NCI-H345 (cell line): Measurements from ENCODE around the gene IFNA8.
"Not testable (repeated sequence)": the region's sequence is repeated elsewhere in the genome, so short reads cannot be mapped to it uniquely, and the experiment has no call there.

Source experiments
- DNase-seq: peaks from one replicate; lab custom pipeline; 2025; lab: John Stamatoyannopoulos, UW

IFNA8 gene

DNA sequence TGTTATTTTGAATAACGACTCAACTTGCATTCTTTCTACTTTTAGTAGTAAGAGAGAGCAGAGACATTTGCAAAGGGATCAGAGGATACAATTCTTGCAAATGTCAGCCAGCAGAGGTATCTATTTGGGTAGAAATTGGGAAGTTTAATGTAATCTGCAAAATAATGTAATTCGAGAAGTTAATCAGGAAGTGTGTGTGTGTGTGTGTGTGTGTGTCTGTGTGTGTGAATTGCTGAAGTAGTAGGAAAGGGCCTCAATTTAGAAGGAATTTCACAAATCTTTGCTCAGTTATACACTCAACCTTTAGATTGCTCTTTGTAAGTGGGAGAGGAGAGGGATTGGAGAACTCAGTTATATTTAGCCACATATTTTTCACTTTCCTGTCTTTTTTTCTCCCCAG, 20.3 kb downstream of the IFNA8 start:
- no peak for DNase-seq

DNA sequence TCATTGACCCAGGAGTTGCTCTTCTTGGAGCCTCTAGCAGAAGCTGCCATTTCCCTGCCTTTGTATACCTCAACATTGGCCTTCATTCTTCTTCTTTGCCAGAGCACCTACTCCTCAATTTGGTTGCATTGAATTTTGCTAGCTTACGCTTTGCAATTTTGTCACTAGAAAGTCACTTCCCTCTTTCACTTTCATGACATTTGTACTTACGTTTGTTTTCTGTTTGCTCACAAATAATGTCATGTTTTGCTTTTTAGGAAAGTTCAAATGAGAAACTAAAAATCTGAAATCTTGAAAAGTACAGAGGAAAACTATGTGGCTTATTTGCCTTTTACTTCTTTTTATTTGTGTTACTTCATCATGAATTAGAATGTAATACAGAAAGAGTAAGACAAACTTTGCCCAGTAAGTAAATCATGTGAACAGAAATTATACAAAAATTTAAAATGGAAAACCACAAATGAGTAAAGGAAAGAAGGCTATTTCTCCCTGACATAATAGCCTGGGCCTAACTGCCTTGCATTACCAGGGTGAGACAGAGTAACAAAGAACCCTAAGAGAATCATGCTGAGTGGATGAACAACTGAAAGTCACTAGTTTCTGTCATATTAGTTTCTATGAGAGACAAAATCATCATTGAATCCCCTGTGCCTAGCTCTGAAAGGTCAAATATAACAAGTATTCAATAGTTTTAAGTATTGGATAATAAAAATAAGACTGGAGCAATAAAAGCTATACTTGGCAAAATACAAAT, 23.9 kb downstream of the IFNA8 start:
- no peak for DNase-seq

DNA sequence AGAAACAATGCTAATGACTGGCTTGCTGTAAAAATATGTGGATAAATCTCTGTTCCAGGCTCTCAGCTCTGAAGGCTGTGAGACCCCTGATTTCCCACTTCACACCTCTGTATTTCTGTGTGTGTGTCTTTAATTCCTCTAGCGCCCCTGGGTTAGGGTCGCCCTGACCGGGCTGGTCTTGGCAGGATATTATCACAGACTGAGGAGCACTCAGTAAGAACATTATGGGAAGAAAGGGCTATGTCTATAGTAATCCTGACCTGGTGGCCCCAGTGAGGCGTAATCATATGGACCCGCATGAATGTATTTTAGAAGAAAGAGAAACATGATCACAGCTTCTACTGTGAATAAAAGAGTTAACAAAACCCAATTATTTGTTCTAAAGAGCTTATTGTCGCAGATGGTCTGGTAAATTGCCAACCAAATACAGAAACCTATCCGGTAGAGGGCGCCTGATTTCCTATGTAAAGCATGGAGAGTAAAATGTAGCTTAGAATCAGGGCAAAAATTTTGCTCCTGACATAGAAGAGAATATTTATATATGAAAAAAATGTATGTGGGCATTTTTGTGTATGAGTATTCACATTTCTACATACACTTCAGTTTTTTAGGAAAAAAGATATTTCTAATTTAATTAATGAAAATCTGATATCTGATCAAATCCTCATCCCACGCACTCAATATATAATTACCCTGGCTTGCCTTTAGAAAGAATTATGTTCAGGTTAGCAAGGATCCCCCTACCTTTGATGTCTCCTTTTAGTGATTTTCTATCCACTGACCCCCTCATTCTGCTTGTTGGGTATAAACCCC, 25.5 kb downstream of the IFNA8 start:
- DNase-seq, result peak; percentile 28

DNA sequence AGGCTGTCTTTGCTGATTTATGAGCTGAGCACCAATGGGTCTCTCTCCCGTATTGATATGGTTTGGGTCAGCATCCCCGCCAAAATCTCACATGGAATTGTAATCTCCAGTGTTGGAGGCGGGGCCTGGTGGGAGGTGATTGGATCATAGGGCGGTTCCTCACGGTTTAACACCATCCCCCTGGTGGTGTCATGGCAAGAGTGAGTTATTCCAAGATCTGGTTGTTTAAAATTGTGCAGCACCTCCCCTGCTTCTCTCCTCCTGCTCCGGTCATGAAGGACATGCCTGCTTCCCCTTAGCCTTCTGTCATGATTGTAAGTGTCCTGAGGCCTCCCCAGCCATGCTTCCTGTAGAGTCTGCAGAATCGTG, 26.1 kb downstream of the IFNA8 start:
- not testable (repeated sequence) for DNase-seq

DNA sequence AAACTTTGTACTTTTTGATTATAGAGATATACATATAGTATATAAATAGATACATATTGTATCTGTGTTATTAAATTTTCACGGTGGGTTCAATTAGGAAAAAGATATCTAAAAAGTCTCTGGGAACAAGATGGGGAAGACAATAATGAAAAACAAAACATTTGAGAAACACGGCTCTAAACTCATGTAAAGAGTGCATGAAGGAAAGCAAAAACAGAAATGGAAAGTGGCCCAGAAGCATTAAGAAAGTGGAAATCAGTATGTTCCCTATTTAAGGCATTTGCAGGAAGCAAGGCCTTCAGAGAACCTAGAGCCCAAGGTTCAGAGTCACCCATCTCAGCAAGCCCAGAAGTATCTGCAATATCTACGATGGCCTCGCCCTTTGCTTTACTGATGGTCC, 31.2 kb downstream of the IFNA8 start, which contains the start of gene IFNA1:
Gene IFNA1 (plus strand): TSS at position 301 of the 400 bp plus-strand sequence. CDS start 69 bp downstream, at position 370.
- DNase-seq, result no peak

DNA sequence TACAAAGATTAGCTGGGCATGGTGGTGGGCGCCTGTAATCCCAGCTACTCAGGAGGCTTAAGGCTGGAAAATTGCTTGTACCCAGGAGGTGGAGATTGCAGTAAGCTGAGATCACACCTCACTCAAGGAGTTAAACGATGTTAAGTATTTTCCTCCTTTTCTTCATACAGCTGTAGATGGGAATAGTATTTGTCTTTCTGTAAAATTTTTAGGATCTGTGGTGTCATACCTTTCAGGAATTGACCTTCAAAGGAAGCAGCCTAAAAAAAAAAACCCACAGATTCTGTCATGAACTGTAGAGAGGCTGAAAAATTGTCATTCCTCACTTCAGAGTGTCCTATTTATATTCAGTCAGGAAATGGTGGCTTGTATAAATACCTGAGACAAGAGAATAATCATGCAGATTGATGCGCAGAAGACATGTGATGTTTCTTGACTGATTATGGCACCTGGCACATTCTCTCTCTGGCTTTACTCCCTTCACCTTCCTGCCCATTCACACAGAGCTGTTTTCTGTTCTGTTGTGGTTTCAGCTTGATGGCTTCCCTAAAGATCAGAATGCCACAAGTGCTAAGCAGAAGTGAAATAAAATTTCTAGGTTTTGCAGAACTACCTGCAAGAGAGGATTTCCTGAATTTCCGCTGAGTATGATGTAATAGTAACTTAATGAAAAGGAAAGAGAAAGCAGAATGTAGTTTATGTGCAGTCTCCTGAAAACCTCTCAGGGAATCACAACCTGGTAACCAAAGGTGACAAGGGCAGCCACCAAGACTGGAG, 35.1 kb downstream of the IFNA8 start:
- DNase-seq, result no peak

DNA sequence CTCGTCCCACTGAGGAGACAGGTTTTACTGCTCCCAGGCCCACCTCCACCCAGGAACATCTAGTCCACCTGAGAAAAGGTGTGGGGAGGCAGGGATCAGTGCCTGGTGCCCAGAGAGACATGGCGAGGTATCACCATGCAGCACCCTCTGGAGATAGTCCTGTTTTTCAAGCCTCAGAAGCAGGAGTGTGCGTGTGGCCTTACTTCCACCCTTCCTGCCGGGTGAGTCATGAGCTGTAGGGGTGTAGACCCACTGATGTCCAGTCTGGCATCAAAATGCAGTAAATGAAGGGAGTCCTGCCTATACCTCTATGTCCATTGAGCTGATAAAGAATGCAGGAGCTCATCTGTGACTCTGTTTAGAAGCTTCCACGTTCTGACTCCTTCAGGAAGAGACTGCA, 40.4 kb downstream of the IFNA8 start:
- not testable (repeated sequence) for DNase-seq

DNA sequence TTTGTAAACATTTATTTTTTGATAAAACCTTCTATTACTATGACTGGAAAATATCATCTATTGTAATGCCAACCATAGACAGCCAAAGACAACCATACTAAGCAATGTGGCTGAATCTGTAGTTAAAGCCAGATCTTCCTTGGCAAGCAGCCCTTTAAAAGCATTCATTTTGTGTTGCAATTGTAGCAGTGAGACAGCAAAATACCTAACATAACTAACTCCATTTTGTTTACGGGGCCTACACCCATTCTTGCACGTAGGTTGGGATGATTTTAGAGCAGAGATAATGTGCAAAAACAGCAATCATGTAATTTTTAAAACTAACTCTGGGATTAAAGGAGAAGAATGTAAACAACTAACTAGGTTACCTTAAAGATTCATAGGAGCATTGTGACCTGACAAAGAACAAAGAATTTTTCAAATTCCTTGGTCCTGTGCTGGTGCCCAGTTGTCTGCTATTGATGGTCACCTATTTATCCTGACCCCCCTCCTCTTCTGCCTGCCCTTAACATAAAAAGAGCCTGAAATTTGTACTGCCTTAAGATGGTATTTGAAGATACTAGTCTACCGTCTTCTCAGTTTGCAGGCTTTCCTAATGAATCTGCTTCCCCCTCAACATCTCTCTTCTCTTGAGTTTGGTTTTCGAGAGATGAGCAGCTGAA, 41.9 kb downstream of the IFNA8 start:
- no peak for DNase-seq

DNA sequence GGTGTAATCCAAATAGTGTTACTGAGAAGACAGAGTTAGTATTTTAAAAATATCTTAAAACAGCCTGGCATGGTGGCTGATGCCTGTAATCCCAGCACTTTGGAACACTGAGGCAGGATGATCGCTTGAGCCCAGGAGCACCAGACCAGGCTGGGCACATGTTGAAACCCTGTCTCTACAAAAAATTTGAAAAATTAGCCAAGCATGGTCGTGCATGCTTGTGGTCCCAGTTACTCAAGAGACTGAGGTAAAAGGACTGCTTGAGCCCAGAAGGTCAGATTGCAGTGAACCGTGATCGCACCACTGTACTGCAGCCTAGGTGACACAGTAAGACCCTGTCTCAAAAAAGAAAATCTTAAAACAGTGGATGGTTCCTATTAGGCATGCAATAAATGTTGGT, 43.8 kb downstream of the IFNA8 start:
- no peak for DNase-seq

DNA sequence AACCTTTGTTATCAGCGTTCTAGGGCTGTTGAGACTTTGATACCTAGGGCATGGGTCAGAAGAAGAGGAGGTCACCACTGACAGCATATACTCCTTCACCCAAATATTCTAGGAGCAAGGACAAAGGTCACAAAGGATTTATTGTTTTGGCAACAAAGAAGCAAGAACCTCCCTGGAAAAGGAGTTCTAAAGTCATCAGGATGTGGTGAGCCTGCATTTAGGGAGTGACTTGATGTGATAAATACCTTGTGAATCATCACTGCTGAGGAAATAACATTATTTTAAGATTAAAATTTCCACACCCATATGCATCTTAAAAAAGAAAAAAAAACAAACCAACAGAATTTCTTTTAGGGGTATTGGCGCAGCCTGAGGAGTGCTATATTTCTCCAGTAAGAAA, 45.2 kb downstream of the IFNA8 start:
- no peak for DNase-seq

DNA sequence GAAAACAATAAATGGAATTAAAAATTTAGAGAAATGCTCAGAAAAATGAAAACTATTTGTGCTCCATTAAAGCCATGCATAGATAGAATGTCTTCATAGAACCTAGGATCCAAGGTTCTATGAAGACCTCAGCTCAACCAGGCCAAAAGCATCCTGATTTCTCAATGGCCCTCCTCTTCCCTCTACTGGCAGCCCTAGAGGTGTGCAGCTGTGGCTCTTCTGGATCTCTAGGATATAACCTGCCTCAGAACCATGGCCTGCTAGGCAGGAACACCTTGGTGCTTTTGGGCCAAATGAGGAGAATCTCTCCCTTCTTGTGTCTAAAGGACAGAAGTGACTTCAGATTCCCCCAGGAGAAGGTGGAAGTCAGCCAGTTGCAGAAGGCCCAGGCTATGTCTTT, 46.4 kb downstream of the IFNA8 start:
- no peak for DNase-seq
